GM12872 (cell line): Measurements from ENCODE around the gene LYRM9.

Experiments
- TF ChIP-seq, protein P1 (sequence below): IDR thresholded peaks from 3 replicates; pipeline ENCODE4 v1.5.1; 2011; ENCODE audit warnings: low read depth, mild to moderate bottlenecking, low read length, moderate library complexity; ENCODE audit not compliant: insufficient read depth

LYRM9 gene

DNA sequence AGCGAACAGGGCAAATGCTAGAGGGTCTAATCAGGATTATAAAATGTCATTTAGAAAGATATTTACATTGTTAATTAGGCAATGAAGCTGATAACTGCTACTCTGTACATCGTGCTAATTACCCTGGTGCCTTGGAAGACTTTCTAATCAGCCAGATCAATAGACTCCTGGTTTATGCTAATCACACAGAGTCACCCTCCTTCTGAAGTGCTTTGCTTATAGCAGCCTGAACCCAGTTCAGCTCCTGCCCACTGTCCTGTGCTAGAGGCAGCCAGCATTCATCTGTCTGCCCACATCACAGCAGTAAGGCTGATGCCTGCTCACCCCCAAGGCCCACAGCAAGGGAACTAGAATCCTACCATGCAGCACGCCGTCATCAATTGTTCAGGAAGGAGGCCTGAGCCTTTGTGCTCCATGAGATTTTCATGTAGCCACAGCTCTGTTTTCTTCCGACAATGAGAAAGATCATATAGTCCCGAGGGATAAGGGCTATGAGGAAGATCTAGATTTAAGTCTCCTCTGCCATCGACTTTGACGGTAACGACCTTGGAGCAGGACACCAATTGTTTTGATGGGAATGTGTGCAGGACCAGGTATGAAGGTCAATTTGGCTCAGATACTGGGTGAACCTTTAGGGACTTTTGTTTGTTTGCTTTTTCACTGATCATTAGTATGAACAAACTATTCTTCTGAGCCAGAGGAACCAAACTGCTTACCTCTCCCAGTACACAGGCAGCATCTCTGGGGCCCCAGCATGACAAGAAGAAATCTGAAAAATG lies 12.5 kb upstream of the LYRM9 start:
- TF ChIP-seq, protein P1, sequence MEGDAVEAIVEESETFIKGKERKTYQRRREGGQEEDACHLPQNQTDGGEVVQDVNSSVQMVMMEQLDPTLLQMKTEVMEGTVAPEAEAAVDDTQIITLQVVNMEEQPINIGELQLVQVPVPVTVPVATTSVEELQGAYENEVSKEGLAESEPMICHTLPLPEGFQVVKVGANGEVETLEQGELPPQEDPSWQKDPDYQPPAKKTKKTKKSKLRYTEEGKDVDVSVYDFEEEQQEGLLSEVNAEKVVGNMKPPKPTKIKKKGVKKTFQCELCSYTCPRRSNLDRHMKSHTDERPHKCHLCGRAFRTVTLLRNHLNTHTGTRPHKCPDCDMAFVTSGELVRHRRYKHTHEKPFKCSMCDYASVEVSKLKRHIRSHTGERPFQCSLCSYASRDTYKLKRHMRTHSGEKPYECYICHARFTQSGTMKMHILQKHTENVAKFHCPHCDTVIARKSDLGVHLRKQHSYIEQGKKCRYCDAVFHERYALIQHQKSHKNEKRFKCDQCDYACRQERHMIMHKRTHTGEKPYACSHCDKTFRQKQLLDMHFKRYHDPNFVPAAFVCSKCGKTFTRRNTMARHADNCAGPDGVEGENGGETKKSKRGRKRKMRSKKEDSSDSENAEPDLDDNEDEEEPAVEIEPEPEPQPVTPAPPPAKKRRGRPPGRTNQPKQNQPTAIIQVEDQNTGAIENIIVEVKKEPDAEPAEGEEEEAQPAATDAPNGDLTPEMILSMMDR = no peak

DNA sequence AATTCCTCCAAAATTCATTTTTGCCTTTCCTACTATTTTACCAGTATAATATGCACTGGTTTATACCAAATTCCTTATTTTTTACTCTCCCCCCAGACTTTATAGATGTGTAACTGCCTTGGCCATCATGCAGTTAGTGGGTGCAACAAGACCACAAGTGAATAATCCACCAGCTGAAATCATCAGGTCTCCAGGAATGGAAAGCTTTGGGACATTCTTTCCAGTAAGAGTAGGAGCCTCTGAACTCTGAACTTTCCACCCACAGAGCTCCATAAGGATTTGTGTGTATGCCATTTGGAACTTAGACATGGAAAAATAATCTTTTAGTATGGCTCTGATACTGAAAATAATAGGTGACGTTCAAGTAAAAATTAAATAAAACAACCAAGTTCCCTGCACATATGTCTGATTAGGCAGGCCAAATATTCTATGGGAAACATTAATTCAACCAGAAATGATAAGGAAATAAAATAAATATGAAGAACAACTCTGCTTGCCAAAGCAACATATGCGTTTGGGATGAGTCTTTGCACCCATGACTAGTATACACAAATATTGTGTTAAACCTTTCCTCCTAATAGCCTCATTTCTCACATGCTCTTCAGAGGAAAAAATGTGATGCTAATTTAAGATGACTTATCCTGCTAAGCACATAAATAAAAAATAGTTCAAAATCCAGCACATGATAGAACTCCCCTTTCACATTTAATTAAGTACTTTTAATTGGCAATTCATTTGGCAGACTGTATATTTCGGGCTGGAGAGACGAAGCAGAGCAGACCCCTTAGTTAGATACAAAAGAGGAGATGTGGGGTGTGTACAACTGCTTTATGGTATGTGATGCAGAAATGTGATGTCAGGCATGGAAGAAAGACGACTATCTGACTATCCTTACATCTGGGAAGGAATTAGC lies 11.6 kb upstream of the LYRM9 start:
- TF ChIP-seq, protein P1 = no peak

DNA sequence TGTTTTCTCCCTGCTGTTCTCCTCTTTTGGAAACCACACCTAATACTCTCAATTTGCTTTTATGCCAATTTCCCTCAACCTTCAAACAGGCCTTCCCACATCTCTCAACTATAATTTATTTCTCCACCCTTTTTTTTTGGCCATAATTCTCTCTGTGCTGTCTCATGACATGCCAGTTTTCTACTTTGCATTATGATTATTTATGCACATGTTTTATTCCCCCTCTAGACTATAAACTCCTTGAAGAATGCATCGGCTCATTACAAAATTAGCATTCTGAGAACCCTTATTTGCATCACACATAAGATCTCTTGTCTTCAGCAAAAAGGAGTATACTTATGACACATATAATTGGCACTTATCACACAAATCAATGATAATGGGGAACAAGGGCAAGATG lies 10.9 kb upstream of the LYRM9 start:
- TF ChIP-seq, protein P1 = no peak

DNA sequence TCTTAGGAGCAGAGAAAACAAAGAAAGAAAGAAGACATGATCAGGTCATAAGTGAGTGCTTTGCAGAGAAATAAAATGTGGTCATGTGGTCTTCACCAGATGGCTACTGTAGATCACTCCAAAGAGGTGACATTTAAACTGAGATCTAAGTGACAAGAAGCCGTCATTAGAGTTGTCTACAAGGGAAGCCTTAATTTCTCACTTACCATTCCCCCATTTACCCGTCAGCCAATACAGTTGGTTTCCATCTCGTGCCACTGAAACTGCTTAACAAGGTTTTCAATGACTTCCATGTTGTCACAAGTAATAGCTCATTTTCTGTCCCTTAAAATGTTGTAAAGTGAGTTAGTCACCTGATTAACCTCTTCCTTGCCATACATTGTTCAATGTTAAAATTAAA lies 6.4 kb upstream of the LYRM9 start:
- TF ChIP-seq, protein P1 = no peak

DNA sequence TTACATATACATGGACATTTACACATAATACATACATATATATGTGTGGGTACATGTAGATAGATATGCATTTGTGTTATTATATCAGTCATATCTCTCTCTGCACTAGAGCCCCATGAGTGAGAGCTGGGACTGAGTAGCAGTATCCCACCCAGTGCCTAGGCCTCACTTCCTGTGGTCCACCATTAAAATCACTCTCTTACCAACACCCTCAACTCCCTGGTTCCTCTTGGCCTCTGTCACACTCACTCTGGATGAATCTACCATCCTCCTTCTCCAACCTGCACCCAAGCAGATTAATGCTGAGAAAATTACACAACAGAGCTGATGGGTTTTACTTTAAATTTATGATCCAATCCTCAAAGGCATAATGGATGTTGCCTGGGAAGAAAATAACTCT lies 4.9 kb upstream of the LYRM9 start:
- TF ChIP-seq, protein P1 = no peak

DNA sequence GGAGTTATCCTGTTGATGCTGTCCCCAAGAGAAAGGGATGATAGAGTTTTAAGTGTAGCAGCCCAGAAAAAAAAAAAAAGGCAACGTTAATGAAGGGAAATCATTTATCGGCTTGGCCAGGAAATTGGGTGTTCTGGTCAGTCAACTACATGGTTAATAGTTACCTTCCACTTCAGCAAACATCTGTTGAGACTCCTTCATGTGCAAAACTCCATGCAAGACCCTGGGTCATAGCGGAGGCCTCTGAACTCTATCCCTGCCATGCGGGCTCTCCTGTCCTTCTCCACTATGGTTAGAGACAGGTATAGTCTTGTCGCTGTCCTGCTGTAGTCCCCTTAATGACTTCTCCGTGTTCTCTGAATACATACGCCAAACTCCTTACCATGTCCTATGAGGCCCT lies 3.5 kb upstream of the LYRM9 start:
- TF ChIP-seq, protein P1 = no peak

DNA sequence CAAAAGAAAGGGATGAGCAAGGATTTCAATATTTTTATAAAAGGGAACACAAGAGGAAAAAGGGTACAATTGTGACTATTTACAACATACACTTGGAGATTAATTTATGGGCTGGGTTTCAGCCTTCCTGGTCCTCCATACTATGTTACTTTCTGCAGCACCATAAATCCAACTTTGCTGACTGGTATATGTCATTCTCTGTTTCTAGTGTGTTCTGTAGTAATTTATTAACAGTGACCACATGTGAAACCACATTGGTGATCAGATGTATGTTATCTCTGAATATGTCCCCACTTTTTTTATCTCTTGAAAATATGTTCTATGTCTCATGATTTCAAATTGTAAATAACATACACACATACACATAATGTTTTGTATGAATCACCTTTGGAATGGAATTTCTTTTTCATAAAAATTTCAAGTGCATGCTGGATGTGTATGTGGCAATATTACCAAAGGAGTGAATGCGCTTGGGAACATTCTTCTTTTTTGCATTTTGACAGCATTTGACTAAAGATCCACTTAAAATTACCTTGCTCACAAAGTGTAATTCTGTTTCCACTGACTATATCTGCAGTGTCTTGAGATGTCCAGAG lies 2.9 kb upstream of the LYRM9 start:
- TF ChIP-seq, protein P1 = no peak
